ENCODE measurements around the gene SLC9A3.

SLC9A3 gene

DNA sequence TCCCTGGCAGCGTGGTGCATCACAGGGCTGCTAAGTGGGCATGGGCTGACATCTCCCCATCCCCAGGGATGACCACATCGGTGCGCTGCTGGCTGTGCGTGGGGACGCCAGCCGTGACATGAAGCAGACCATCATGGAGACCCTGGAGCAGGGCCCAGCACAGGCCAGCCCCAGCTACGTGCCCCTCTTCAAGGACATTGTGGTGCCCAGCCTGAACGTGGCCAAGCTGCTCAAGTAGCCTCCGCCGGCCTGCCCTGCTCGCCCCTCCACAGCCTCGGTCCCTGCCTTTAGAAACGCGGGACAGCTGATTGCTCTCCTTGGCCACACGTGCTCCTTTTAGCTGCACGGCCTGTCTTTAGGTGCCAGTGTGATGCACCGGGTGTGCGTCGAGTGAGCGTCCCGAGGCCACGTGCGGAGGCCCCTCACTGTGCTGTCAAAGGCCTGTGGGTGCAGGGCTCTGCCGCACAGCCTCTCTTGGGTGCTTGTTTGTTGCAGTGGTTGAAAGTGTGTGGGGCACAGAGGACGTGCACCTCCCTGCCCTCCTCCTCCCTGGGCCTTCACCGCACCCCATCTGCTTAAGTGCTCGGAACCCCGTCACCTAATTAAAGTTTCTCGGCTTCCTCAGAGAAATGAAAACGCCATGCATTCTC is 57.5 kb downstream of the SLC9A3 start:
- H3K4me2 ChIP-seq (ENCODE audit: low read length), result no peak overlapping the region
- no peak overlapping the region for H2AFZ ChIP-seq (ENCODE audit: low read length)
- peaks cover 58% of the 10 kb centered on the region for H3K36me3 ChIP-seq (ENCODE audit: insufficient read depth, low read length)
- H3K27ac ChIP-seq (ENCODE audit: low read depth, low read length, poor library complexity, severe bottlenecking), result no peak overlapping the region
- H3F3A ChIP-seq (ENCODE audit: insufficient read depth, low read length), result no peaks in the 10 kb centered on the region
- no peaks in the 10 kb centered on the region for H3K9me2 ChIP-seq (ENCODE audit: low read depth, low read length)
- TF ChIP-seq, protein P1, sequence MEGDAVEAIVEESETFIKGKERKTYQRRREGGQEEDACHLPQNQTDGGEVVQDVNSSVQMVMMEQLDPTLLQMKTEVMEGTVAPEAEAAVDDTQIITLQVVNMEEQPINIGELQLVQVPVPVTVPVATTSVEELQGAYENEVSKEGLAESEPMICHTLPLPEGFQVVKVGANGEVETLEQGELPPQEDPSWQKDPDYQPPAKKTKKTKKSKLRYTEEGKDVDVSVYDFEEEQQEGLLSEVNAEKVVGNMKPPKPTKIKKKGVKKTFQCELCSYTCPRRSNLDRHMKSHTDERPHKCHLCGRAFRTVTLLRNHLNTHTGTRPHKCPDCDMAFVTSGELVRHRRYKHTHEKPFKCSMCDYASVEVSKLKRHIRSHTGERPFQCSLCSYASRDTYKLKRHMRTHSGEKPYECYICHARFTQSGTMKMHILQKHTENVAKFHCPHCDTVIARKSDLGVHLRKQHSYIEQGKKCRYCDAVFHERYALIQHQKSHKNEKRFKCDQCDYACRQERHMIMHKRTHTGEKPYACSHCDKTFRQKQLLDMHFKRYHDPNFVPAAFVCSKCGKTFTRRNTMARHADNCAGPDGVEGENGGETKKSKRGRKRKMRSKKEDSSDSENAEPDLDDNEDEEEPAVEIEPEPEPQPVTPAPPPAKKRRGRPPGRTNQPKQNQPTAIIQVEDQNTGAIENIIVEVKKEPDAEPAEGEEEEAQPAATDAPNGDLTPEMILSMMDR (IDR thresholded peaks at IDR 0.05; ENCODE audit: low read length), result no peak
- TF ChIP-seq EZH2 (IDR thresholded peaks at IDR 0.05; ENCODE audit: borderline replicate concordance, low read length), result no peak
- peaks cover 21% of the 10 kb centered on the region for H3K4me1 ChIP-seq (ENCODE audit: insufficient read depth, low read length, severe bottlenecking)
- no peaks in the 10 kb centered on the region for H4K20me1 ChIP-seq (ENCODE audit: insufficient read depth, low read length)
- H3K4me3 ChIP-seq (ENCODE audit: low read depth, low read length, poor library complexity, severe bottlenecking), result no peak overlapping the region
- H3K79me2 ChIP-seq (ENCODE audit: insufficient read depth, low read length), result no peaks in the 10 kb centered on the region
- no peaks in the 10 kb centered on the region for H3K27me3 ChIP-seq (ENCODE audit: insufficient read depth, low read length)
- no peak overlapping the region for H3K9ac ChIP-seq (ENCODE audit: low read length)
- H3K9me3 ChIP-seq (ENCODE audit: low read length), result no peaks in the 10 kb centered on the region

DNA sequence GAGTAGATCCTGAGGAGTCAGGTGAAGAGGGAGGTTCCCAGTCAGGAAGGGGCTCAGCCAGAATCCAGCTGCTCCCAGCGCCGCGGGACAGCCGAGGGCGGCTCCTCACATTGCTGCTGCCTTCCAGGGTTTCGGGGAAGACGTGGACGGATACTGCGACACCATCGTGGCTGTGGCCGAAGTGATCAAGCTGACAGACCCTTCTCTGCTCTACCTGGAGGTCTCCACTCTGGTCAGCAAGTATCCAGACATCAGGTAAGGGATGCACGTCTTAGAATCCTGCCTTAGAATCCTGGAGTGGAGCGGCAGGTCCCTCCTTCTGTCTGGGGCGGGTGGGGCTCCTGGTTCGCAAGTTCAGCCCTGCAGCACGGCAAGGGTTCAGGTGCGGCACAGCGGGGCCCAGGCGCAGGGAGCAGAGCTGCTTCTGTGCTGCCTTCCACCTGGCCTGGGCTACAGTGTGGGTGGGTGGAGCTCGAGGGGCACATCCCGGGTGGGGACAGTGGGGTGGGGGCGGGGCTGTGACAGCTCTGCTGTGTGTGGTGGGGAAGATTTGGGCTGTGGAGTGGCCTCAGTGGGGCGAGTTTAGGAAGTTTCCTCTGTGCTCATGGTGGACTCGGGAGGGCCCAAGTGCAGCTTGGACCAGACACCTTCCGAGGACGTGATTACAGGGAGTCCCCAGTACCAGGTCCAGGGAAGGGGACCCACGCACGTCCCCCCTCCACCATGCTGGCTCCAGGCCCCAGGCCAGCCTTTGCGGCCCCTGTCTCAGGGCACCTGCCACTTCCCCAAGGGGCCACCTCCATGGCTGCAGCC is 58.5 kb downstream of the SLC9A3 start:
- Histone ChIP-seq H3K36me3 (ENCODE audit: insufficient read depth, low read length) (peaks cover 54% of the 10 kb centered on the region), H4K20me1 (ENCODE audit: insufficient read depth, low read length) (no peaks in the 10 kb centered on the region)

DNA sequence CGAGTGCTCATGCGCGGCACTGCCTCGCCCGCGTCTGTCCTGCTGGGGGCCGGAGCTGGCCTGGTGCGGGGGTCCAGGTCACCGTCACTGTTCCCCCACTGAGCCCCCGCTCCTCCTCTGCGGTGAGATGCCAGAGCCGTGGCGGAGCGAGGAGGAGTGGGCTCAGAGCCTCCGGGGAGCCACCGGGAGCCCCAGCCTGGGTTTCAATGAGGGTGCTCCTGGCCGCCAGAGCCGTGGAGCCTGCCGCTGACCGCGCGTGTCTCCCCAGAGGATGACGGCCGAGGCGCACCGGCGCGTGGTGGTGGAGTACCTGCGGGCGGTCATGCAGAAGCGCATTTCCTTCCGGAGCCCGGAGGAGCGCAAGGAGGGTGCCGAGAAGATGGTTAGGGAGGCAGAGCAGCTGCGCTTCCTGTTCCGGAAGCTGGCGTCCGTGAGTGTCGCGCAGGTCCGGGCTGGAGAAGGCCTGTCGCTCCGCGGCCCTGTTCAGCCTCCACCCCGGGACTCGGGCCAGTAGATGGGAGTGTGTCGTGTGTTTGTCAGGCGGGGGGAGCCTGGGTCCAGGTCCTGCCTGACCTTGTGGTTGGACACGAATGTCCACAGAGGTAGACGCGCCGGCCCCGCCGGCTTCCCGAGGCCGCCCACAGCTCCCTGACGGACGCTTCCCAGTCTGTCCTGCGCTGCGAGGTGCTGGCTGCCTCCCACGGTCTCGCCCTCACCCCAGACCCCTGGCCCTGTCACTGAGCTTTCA is 59.2 kb downstream of the SLC9A3 start:
- Histone ChIP-seq H4K20me1 (ENCODE audit: insufficient read depth, low read length) (no peaks in the 10 kb centered on the region), H2AFZ (ENCODE audit: low read length) (no peak overlapping the region), H3K9me3 (ENCODE audit: low read length) (no peaks in the 10 kb centered on the region), H3K9ac (ENCODE audit: low read length) (no peak overlapping the region), H3K4me3 (ENCODE audit: low read depth, low read length, poor library complexity, severe bottlenecking) (no peak overlapping the region), H3K4me2 (ENCODE audit: low read length) (no peak overlapping the region), H3K36me3 (ENCODE audit: insufficient read depth, low read length) (peaks cover 53% of the 10 kb centered on the region), H3K79me2 (ENCODE audit: insufficient read depth, low read length) (no peaks in the 10 kb centered on the region), H3K9me2 (ENCODE audit: low read depth, low read length) (no peaks in the 10 kb centered on the region), H3F3A (ENCODE audit: insufficient read depth, low read length) (no peaks in the 10 kb centered on the region), H3K27ac (ENCODE audit: low read depth, low read length, poor library complexity, severe bottlenecking) (no peak overlapping the region), H3K4me1 (ENCODE audit: insufficient read depth, low read length, severe bottlenecking) (peaks cover 3% of the 10 kb centered on the region), H3K27me3 (ENCODE audit: insufficient read depth, low read length) (no peaks in the 10 kb centered on the region)
- TF ChIP-seq, protein P1 (IDR thresholded peaks at IDR 0.05; ENCODE audit: low read length), result no peak
- no peak for TF ChIP-seq EZH2 (IDR thresholded peaks at IDR 0.05; ENCODE audit: borderline replicate concordance, low read length)

More for the DNA sequence above, 58.5 kb downstream of the SLC9A3 start:
- no peak for TF ChIP-seq EZH2 (IDR thresholded peaks at IDR 0.05; ENCODE audit: borderline replicate concordance, low read length)
- TF ChIP-seq, protein P1 (IDR thresholded peaks at IDR 0.05; ENCODE audit: low read length), result no peak
- Histone ChIP-seq H3K9me3 (ENCODE audit: low read length) (no peaks in the 10 kb centered on the region), H3K9ac (ENCODE audit: low read length) (no peak overlapping the region), H3K27ac (ENCODE audit: low read depth, low read length, poor library complexity, severe bottlenecking) (no peak overlapping the region), H2AFZ (ENCODE audit: low read length) (no peak overlapping the region), H3K4me1 (ENCODE audit: insufficient read depth, low read length, severe bottlenecking) (peaks cover 11% of the 10 kb centered on the region), H3K27me3 (ENCODE audit: insufficient read depth, low read length) (no peaks in the 10 kb centered on the region), H3K9me2 (ENCODE audit: low read depth, low read length) (no peaks in the 10 kb centered on the region), H3K4me3 (ENCODE audit: low read depth, low read length, poor library complexity, severe bottlenecking) (no peak overlapping the region), H3F3A (ENCODE audit: insufficient read depth, low read length) (no peaks in the 10 kb centered on the region), H3K79me2 (ENCODE audit: insufficient read depth, low read length) (no peaks in the 10 kb centered on the region), H3K4me2 (ENCODE audit: low read length) (no peak overlapping the region)
